HG02571 (cell line): ENCODE results near the gene MAGI2.

Experiments used
- ATAC-seq: cut with Tn5 transposase; IDR thresholded peaks from one replicate; pipeline ENCODE4 v1.9.1; 2021; ENCODE audit warnings: mild to moderate bottlenecking, moderate library complexity; ENCODE audit not compliant: unreplicated experiment

The MAGI2 gene

DNA sequence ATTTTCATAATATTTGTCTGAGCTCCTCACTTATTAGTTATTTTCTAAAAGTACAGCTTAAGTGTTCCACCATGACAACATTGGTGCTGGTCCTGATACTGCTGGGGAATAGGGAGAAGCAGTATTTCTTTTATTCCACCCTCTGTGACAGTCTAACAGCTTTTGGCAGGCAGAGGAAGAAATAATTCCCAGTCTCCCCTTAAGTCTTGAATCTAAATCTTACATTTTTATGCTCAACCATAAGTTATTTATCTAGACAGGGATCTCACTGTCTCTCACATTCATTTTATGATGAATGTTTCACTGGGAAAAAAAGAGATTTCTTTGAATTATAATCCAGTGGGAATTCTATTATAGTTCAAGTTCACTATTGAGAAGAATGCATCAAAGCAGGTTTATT lies 71.5 kb downstream of the MAGI2 start:
- no peak for ATAC-seq

DNA sequence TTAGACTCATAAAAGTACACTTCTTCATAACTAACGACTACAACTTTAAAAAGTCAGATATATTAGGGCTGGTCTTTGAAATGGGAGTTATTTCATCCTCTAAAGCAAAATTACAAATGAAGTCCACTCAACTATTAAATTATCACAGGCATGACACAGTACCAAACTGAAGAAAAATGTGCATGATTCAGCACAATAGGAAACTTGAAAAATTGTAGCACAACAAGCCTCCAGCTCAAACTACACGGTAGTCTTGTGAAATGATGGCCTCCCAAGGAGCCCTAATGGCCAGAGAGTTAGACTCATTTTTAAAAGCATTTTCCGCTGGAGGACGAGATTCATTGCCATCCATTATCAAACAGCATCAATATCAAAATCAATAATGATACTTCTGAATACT lies 76.4 kb downstream of the MAGI2 start:
- ATAC-seq, result no peak

DNA sequence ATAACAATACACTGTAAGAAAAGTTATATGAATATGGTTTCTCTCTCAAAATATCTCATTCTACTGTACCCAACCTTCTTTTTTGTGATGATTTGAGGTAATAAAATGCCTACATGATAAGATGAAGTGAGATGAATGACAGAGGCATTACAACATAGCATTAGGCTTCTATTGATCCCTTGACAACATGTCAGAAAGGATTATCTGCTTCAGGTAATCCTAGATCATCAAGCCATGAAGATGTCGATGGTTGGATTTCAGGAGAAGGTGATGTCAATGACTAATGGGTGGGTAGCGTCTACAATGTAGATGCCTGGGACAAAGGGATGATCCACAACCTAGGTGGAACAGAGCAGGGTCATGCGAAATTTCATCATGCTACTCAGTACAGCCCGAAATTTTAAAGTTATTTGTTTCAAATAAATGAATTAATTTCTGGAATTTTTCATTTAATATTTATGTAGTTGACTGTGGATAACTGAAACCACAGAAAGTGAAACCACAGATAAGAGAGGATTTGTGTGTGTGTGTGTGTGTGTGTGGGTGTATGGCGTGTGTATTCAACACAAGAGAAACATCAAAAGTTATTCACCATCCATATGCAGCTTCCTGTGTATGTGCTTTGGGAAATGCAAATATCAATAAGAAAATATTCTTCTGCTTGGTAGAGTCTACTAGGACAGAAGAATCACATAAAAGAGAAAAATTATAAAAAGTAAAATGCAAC lies 77.0 kb downstream of the MAGI2 start:
- ATAC-seq, result no peak

DNA sequence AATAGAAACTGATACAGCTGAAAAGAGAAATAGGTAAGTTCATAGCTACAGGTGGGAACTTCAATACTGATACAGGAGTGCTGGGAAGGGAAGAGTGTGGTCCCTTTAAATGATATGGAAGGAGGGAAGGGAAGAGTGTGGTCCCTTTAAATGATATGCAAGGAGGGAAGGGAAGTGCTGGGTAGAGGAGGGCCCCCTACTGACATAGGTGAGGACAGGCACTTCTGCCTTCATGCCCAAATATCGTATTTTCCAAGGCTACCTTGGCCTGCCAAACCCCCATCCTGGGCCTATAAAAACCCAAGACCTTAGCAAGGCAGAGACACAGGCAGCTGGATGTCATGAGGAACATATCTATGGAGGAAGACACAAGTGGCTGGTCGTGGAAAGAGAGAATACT lies 92.3 kb downstream of the MAGI2 start:
- ATAC-seq, result no peak

DNA sequence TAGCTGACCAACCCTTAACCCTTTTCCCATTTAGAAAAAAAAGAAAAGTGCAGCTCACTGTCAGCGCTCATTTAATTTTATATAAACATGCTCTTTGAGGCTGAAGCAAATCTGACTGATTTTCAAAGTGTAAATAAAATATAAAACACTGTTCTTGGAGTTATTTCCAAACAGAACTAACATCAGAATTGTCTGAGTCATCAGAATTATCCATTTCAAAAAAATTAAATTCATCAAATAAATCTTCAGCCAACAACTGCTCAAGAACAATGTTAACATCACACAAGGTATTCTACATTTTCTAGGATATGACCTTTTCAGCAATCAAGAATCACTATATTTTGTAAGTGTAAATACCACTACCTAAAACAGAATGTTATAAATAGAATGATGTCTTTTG lies 93.6 kb downstream of the MAGI2 start:
- no peak for ATAC-seq

DNA sequence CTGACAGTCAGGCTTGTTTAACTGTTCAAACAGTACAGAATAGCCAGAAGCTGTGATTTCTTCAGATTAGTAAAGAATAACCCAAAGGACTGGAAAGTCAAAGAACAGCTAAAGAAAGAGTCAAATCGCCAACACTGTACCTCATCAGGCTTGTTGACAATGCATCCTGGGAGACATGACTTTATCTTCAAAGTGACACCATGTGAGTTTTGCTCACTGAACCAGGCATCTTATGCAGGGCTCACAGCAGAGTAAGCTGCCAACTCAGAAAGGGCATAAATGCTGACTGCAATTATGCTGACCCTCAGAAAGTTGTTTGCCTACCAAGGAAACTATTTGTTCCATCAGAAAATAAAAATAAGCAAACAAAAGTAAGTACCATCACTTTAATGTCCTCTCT lies 96.4 kb downstream of the MAGI2 start:
- ATAC-seq, result no peak

DNA sequence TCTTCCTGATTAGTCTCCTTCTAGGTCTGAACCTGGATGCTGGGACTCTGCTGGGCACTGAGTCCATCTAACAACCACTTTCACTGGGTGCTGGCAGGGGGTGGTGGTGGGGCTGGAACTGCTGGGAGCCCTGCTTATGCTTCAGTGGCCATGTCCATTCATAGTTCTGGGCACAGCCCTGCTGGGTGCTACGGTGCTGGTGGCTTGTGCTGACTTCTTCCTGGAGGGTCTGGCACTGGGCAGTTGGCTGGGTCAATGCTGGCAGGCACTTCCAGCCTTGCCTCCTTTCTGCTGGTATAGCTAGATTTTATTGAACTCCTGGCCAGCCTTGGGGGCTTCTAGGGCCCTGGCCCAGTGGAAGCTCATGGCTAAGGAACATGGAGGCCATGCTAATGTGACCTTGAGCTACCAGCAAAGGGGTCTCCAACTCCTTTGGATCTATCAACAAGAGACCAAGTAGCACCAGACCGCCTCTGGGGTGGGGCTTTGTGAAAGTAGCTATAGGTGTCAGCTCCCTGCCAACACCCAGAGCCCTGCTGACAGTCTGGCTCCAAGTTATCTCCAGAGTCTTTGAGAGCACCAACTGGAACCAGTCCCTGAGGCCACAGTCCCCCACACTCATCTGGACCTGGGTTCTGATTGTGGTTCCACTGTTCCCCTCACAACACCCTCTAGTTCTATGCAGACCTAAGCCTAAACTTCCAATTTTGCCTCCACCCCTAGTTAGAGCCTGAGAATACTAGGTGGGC lies 99.6 kb downstream of the MAGI2 start:
- no peak for ATAC-seq

DNA sequence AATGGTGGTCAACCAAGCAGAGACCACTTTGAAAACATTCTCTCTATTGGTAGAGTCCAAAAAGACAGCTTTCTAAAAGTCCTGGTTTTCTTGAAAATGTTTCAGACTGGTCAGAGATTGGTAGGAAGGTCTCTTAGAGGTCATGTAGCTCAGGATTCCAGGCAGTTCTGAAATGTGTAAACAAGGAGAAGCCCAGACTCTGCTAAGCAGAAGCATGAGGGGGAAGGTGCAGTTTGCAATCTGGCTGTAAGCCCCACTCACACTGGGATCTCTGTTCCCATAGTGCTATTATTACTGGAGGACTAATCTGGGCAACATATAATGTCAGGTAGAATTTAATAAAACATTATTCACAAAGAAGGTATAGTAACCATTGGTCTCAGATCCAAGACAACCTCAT lies 101.1 kb downstream of the MAGI2 start:
- ATAC-seq, result no peak

DNA sequence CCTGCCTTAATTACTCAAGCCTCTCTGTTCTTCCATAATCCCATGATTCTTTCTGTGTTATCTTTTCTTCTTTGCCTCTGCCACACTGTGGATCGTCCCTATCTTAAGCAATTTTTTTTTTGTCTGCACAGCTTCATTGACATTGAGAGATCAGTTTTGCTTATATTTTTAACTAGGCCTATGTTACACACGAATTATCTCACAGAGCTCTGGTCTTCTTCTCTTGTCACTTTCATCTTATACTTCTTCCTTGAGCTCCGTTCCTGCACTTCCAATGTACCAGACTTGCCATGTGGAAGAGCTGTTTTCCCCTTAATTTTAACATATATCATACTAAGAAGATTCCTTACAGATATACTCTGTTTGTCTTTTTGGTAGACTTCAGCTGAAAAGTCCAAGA lies 106.1 kb downstream of the MAGI2 start:
- ATAC-seq, result no peak

DNA sequence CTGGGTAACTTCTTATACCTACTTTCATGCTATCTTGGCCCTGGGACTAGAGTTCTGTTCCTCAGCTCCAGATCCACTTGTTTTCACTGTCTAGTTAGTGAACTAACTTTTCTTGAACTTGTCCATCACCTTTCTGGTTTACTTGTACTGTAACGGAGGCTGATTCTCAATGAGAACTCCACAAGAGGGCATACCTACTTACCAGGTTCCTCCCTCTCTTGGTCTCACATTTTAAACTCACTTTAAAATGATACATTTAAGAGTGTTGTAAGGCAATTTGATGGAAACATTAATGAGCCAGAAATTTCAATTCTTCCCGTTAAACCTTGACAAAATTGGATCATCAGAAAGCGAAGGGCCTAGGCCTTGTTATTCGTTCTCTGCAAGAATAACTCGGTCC lies 111.6 kb downstream of the MAGI2 start:
- ATAC-seq, result no peak

DNA sequence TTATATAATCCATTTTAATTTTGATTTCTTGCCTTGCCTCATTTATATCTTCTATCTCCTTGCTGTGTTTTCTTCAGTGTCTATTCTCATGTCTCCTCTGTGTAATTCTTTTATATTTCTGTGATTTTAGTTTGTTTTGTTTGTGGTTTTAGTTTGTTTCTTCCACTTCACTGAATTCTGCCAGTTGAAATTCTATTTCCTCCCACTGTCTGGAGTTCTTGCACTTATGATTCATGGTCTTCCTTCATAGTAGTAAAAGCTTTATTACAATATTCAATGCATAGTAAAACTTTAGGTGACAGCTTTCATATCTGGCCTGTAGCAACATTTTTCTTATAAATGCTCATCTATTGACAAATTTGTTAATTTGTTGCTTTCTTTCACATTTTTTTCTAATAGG lies 113.3 kb downstream of the MAGI2 start:
- no peak for ATAC-seq

DNA sequence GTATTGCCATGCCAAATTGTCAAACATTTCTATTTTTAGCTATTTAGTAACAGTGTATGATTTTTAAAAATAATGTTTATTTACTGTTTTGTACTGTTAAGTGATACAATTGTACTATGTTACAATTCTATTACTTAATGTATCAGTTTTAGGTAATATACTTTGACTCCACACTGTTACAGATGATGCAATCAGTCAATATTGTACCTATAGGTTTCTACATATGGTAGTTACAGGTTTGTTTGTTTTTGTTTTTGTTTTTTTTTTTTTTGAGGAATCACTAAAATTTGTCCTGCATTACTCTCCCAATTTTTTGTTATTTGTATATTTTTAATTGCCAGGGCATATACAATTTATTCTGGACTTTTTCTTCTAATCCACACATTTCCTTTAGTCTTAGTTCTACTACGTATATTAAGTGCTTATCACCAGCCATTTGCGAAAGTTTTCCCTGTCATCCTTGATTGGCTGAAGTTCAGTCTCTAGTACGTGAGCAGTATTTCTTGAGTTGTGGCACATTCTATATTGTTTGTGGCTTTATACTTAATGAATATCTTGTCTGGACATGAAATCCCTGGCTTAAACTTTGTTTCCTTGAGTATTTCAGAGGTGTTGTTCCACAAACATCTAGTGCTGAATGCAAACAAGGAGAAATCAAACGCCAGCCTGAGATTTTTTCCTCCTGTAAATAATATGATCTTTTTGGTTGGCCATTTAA lies 114.1 kb downstream of the MAGI2 start:
- no peak for ATAC-seq

DNA sequence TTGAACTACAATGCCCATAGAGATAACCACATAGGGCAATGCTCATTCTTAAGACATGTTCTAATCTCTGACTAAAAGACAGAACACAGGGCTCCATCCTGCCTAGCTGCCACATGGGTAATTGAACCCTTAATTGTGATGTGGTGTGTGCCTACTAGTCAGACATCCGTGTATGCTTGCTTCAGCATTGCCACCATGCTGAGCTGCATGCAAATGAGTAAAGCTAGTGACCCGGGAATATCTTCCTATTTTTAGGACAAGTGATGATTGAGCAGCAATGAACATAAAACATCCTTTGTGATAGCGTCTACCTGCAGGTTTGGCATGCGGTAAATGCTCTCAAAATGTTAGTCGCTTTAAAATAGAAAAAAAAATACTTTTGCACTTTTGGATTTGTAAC lies 115.8 kb downstream of the MAGI2 start:
- no peak for ATAC-seq

DNA sequence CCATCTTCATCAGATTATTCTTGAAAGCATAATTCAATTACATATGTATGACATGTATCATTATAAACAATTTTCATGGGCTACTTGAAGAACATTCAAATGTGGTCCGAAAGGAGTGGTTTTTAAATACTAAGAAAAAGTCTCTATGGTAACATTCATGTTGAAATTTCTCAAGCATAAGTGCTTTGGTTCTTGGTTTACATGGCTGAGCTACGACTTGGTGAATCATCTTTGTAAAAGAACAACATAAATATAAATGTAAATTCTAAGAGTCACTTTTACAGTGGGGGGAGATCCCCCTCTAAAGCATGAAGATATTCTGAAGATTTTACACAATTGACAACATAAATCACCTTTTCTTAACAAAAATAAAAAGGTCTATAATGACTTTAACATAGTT lies 118.6 kb downstream of the MAGI2 start:
- no peak for ATAC-seq

DNA sequence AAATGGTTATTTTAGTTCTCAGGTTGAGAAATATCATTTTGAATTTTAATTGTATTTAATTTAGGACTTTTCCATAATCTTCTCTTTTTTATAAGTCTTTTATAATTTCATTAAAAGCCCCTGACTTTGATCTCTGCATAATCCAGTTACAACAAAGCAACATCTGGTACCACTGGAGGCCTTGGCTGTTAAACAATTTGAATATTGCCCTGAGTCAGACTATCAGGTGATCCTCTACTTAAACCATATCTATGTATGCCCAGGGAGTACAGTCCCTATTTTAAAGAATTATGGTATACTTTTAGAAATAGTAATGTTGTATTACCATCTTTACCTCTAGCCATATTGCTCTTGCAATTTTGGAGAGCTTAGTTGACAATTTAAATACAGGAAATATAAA lies 119.1 kb downstream of the MAGI2 start:
- no peak for ATAC-seq

DNA sequence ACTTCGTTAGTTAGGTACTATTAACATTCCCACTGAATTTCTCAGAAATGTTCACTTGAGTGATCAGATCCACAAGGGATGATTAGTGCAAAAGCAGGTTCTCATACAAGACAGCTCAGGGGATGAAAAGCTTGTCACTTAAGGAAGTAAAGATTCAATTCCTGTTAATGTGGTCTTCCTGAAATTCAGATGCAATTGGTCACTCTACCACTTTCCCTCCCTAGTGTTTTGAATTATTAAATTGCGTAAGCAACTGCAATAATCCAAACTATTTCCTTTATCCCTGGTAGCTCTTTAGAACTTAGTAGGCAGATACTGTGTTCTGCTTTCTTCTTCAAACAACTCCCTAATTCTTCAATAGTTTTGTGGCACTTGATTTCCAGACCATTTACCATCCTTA lies 121.4 kb downstream of the MAGI2 start:
- ATAC-seq, result no peak

DNA sequence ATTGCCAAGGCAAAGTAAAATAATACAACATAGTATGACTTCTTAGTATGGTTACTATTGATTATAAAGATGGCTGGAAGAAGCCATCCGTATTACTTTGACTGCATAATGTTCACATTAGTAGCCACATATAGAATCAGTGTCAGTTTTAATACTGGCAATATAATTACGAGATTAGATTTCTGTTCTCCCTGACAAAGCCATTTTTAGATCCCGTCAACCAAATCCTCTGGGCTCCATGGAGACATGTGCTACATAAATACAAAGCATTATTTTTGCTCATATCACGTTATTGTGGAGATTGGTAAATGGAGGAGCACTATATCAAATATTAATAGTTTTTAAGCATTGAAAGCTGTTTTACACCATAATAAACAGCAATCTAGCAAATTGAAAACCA lies 124.0 kb downstream of the MAGI2 start:
- ATAC-seq, result no peak

DNA sequence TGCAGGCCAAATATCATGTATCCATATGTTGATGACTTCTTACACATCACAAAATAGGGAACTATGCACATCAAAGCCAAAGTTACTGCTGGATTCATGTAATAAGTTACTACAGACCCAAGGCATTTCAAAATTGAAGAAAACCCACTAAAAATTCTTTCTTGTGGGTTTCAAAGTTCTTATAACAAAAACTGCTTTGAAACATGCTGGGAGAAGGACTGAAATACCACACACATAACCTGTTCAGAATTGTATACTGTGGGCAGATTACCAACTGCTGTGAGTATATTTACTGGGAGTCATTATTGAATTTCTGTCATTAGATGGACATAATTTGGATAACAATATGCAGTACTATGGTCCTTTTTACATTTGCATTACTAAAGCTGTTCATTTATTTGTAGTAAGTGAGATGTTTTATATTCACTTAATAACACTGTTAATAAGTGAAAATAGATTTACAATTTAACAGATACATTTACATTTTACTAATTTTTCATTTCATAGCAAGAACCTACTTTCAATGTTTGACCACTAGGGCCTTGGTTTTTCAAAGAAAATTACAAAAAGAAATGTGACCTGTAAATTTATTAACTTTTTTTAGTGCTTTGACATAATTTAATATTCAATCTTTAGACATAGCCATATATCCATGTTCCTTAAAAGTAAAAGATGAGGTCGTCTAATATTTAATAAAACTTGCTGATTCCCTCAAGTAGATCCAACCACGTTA lies 132.6 kb downstream of the MAGI2 start:
- ATAC-seq, result no peak

DNA sequence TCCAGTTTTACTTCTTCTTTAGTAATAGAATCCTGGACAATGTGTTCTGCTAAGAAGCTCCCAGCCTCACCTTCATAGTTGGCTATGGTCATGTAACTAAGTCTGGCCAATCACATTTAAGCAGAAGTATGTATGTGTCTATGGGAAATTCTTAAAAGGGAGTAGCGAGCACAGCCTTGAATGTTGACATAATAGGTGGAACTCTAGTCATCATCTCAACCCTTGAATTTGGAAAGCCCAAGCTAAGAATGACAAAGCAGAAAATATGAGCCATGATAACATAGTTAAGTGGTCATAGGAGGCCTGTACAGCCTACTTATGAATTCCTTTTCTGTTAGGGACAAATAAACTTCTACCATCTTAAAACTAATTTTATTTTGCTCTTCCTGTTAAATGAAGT lies 134.1 kb downstream of the MAGI2 start:
- ATAC-seq, result no peak

DNA sequence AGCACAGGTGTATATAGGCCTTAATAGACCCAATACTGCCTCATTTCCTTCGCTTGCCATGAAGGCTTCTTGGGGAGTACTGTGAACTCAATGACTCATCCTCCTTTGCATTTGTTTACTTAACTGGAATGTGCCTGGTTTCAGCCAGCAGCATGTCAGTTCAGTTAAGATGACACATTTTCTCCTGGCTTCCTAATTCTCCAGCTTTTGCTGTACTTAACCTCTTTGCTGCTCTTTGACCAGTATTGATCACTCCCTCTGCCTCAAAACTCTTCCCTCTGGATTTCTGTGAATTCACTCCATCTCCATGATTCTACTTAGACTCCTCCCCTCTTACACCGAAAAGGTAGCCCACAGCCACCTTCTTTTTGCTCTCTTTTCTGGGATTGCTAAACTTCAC lies 135.7 kb downstream of the MAGI2 start:
- no peak for ATAC-seq

DNA sequence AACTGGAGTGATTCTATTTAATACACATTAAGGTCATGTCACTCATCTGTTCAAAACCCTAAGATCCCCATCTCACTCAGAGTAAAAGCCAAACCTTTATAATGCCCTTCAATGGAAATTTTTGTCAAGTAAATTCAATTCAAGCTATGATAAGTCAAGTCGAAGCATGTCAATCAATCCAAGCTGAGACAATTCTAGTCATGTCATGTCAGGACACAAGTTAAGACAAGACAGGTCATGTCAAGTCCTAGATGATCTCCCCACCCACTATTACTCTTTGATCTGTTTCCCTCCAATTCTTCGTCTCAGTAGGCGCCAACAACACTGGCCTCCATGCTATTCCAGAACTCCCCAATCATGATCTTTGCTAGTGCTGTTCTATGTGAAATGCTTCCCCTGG lies 141.4 kb downstream of the MAGI2 start:
- no peak for ATAC-seq
